ENCODE data around the gene UBE2V1.

UBE2V1 gene

DNA sequence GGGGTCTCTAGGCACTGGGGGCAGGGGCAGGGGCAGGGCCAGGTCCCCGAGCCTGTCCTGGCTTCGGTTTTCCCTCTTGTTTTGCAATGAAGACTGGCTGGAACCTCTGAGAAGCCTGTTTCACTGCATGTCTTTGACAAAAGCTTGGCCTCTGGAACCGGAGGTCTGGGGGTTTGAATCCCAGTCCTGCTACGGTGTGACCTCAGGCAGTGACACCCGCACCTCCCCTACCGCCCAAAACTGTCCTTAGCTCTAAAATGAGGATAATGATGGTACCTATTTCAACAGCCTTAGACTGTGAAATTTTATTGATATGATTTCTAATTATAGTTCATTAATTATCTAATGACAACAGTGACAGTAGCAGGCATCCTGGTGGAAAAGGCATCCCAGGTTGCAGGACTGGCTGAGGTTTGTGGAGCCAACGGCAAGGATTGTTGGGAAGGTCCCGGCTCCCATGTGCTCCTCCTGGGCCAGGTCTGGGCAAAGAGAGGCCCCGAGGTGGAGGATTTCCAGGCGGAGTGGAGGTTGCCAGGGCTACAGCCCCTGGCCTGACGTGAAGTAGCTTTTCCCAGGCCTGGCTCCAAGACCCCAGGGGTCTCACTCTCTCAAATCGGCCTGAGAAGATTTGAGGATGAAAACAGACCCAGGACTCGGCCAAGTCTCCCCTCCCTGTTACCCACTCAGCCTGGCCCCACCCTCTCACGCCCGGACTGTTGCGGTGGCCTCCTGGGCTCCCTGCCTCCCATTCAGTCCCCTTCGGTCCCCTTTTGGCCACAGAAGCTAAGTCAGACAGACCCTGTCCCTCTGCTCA, 72.3 kb downstream of the UBE2V1 start:
- DNase-seq = no peak

DNA sequence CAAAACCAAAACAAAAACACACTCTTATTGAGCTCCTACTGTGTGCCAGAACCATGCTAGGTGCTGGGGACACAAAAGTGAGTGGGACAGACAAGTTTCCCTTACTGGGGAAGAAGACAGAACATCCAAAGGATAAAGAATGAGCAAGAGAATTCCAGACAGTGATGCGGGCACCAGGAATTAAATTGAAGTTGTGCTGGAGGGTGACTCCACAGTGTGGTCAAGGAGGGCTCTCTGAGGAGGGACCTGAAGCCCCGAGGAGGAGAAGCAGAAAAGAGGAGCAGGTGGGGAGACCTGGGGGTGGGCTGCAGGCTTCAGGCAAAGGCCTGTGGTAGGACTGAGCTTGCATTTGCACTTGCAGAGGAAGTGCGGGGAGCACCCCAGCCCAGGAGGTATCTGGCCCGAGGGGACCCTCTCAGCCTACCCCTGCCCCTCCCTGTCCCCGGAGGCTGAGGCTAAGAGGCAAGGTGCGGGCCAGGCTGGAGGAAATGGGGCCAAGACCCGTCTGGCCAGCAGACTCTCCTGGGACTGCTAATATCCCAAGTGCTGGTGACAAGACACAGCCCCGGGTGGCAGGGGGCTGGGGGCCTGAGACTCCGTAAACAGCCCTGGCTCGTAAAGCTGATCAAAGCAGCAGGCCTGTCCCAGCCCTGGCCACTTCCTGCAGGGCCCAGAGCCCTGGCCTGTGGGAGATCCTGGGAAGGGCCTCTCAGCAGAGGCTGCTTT, 73.1 kb downstream of the UBE2V1 start:
- DNase-seq = no peak

DNA sequence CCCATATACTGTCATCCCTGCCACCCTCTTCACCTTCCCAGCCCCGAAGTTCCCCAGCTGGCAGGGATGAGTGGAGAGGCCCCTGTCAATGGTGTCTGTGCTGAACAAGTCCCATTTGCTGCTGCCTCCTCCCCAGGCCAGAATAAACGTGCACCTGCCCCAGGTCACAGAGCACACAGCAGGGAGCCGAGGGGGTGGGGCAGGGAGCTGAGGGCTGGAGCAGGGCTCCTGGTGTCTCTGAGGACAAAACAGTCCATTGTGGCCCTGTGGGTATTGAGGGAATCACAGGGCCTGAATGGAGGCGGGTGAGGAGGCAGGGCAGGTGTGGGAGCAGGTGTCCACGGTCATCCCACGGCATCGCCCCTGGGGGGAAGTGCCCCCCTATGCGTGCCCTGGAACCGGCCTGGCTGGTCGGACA, 74.4 kb downstream of the UBE2V1 start:
- DNase-seq = no peak

DNA sequence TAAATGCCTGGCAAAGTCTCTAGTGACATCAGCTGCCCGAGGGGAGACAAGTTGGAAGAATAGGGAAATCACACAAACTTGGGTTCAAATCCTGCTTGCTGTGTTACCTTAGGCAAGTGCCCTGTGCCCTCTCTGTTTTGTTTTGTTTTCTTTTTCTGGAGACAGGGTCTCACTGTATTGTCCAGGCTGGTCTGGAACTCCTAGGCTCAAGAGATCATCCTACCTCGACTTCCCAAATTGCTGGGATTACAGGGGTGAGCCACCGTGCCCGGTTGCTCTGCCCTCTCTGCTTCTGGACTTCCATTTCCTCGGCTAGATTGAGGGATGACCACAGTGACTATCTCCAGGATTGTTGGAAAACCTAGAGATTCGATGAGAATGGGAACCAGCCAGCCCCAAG, 74.8 kb downstream of the UBE2V1 start:
- DNase-seq = no peak

DNA sequence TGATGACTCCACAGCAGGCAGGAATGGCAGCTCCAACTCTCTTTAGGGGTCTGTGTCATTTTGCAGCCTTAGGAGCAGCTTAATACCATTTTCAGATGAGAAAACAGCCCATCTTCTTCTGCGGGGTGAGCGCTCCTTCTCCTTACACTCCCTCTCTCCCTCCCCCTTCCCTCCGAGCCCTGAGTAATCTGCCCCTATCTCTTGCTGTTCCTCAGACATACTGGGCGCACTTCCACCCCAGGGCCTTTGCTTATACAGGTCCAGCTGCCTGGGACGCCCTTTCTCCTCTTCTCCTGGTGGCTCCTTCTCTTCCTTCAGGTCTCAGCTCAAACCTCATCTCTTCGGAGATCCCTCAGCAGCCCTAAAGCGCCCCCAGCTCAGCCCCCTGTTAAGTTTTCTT, 75.4 kb downstream of the UBE2V1 start:
- DNase-seq = no peak

DNA sequence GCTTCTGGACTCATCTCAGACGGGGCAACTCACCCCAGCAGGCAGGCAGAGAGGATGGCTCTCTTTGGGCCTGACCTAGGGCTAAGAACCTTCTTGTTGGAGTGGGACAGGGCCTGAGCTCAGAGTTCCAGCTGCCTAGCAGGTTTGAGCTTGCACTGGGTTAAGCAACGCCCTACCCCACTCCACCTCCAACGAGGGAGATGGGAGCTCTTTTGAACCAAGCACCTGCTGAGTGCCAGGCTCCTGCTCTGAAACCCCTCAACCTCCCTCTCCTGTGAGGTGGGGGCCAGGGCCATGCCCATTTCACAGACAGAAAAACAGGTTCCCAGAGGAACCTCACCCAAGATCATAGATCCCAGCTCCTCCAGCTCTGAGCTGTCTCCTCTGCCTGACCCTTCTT, 75.8 kb downstream of the UBE2V1 start:
- no peak for DNase-seq

DNA sequence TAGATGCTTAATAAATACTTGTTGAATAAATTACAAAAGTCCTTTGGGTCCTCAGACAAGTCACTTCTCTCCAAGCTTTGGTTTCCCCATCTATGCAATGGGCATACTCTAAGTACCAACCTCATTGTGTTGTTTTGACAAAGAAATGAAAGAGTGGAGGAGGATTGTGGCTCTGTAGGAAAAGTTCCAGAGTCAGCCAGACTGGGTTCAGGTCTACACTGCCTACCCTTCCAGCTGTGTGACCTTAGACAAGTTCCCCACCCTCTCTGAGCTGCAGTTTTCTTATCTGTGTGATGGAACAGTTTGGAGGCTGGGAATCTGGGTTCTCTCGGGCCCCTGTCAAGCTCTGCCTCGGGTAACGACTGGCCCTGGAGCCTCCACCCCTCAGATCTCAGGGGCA, 76.2 kb downstream of the UBE2V1 start:
- DNase-seq = no peak

DNA sequence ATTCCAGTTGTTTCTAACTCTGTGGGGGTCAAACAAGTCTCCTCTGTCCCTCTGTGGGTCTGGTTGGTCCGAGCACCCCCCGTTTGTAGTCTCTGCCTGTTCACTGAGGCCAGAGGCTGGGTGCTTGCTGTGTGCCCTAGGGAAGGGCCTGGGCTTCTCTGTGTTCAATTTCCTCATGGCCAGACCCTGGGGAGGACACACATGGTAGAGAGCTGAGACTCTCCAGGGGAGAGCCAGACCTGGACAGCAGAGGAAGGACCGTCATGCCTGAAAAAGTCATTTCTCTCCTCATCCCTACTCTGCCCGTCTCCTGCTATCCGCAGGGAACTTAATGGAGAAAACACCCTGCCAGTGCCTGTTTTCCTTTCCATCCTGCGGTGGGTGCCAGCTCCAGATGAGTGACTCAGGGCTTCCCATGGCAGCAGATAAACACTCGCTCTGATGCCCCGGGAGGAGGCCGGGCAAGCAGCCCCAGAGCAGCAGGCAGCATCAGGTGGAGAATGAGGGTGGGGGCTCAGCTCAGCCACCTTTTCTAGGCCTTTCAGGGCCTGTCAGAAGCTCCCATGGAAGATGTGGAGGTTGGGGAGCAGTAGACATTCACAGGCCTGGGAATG, 78.3 kb downstream of the UBE2V1 start:
- no peak for DNase-seq

DNA sequence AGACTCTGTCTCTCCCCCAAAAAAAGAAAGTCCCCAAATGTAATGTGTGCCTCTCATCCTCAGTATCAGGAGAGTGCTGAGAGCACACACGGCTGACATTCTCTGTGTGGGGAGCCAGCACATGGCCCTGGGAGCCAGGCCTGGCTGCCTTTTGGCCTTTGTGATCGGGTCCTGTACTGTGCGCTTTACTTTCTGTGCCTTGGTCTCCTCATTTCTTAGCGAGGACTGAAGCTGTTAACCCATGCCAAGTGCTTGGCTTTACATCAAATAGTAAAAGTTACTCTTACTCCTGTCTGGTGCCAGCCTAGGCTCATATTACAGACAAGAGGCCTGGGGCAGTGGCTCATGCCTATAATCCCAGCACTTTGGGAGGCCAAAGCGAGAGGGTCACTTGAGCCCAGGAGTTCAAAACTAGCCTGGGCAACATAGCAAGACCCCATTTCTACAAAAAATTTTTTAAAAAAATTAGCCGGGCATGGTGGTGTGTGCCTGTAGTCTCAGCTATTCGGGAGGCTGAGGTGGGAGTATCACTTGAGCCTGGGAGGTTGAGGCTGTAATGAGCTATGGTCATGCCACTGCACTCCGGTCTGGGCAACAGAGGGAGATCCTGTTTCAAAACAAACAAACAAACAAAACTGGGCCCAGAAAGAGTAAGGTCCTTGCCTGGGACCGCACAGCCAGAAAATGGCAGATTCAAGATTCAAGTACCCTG, 79.8 kb downstream of the UBE2V1 start:
- DNase-seq = no peak

Data from cortex of kidney (tissue), 1 donor.